Renal cortex interstitium (tissue), 11 donors: Measurements from ENCODE around the gene HAGHL. TPM values are rescaled to one million over a fixed set of nuclear protein-coding genes. Genes with fewer than 3 reads are reported as not detected.
"Not testable (repeated sequence)": the region's sequence is repeated elsewhere in the genome, so short reads cannot be mapped to it uniquely, and the experiment has no call there.

Source experiments
- DNase-seq, 11 donors: peaks; one replicate each; pipeline ENCODE4 v3.0.0-alpha.2; 2013; ENCODE audit warnings: low read depth in 9 of 11, low spot score in 4 of 11; ENCODE audit errors: extremely low read depth in 1 of 11
- polyA plus RNA-seq, 3 donors: library from polyadenylated mRNA; unstranded; fragments of 120-200 nt; gene quantifications; one replicate each; pipeline ENCODE4 v1.2.1, GENCODE V29; 2013; ENCODE audit not compliant: insufficient read length in 3 of 3

HAGHL gene
- polyA plus RNA-seq, 3 donors = 3.8 to 12.1 (median 5.1) TPM

- DNase-seq = no peak
Observed at GRCh38 chr16:741986-742629, 15.2 kb downstream of the HAGHL start.

- DNase-seq = not testable (repeated sequence)
Observed at GRCh38 chr16:742894-743293, 16.0 kb downstream of the HAGHL start.

GRCh38 chr16:743794-744500 is 17.0 kb downstream of the HAGHL start:
- no peak for DNase-seq

GRCh38 chr16:745739-746138 is 18.8 kb downstream of the HAGHL start:
- no peak for DNase-seq

- no peak for DNase-seq
Observed at GRCh38 chr16:746637-747036, 19.7 kb downstream of the HAGHL start.

- DNase-seq = no peak
Observed at GRCh38 chr16:747978-748746, 21.3 kb downstream of the HAGHL start.

- DNase-seq = no peak
Observed at GRCh38 chr16:749010-749409, 22.1 kb downstream of the HAGHL start.

- no peak for DNase-seq
Observed at GRCh38 chr16:750485-750884, 23.6 kb downstream of the HAGHL start.

GRCh38 chr16:751152-752006 is 24.5 kb downstream of the HAGHL start:
- no peak for DNase-seq

GRCh38 chr16:752007-752312 is 25.1 kb downstream of the HAGHL start:
- no peak for DNase-seq

- DNase-seq = not testable (repeated sequence)
Observed at GRCh38 chr16:754121-754607, 27.3 kb downstream of the HAGHL start.

GRCh38 chr16:754656-755055 is 27.8 kb downstream of the HAGHL start:
- DNase-seq = no peak

- DNase-seq = no peak
Observed at GRCh38 chr16:756428-756827, 29.5 kb downstream of the HAGHL start.

- no peak for DNase-seq
Observed at GRCh38 chr16:759110-759910, 32.4 kb downstream of the HAGHL start.

GRCh38 chr16:760065-760464 is 33.2 kb downstream of the HAGHL start:
- no peak for DNase-seq

- no peak for DNase-seq
Observed at GRCh38 chr16:760545-761343, 33.8 kb downstream of the HAGHL start, which contains the start of gene MSLN. Gene MSLN (plus strand): TSS chr16:760734. CDS start chr16:762681, 1,947 bp downstream.

- no peak for DNase-seq
Observed at GRCh38 chr16:761625-762513, 35.0 kb downstream of the HAGHL start.
